ENCODE data around the gene GALNT2.

DNA sequence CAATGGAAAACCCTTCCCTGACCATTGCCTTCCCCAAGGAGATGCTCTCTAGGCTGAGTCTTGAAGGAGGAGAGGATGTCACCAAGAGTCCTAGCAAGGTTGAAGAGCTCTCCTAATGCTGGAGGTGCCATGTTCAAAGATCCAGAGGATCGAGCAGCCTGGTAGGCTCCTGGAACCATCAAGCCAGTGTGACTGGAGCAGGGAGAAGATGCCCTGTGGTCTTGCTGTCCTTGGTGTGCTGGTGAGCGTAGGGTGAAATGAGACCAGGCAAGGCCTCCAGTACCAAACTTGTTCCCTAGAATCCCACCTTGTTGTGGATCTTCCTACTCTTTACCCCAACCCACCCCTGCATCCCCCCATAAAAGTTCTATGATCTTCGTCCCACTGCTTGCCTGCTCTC, 46.6 kb upstream of the GALNT2 start:
- TF ChIP-seq POLR2AphosphoS5 (IDR thresholded peaks at IDR 0.05; ENCODE audit: low read depth, low read length) (no peak), PBX3 (IDR thresholded peaks at IDR 0.05) (no peak), RFX5 (IDR thresholded peaks at IDR 0.05; ENCODE audit: low read length) (no peak), TAF1 (IDR thresholded peaks at IDR 0.05; ENCODE audit: borderline replicate concordance, low read depth, low read length) (no peak), EP300 (IDR thresholded peaks at IDR 0.05; ENCODE audit: borderline replicate concordance in 1 of 2, low read depth in 1 of 2, low read length in 1 of 2) (no peak), GATA2 (CRISPR knock-in tag; IDR thresholded peaks at IDR 0.05) (no peak), CHD2 (IDR thresholded peaks at IDR 0.05; ENCODE audit: low read length, partially characterized antibody) (no peak), MEF2A (IDR thresholded peaks at IDR 0.05; ENCODE audit: borderline replicate concordance, low read depth) (no peak), RAD21 (IDR thresholded peaks at IDR 0.05; ENCODE audit: low read length) (no peak)
- TF ChIP-seq, protein P1, sequence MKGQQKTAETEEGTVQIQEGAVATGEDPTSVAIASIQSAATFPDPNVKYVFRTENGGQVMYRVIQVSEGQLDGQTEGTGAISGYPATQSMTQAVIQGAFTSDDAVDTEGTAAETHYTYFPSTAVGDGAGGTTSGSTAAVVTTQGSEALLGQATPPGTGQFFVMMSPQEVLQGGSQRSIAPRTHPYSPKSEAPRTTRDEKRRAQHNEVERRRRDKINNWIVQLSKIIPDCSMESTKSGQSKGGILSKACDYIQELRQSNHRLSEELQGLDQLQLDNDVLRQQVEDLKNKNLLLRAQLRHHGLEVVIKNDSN (IDR thresholded peaks at IDR 0.05; ENCODE audit: borderline replicate concordance, low read depth) = no peak
- TF ChIP-seq, protein P2, sequence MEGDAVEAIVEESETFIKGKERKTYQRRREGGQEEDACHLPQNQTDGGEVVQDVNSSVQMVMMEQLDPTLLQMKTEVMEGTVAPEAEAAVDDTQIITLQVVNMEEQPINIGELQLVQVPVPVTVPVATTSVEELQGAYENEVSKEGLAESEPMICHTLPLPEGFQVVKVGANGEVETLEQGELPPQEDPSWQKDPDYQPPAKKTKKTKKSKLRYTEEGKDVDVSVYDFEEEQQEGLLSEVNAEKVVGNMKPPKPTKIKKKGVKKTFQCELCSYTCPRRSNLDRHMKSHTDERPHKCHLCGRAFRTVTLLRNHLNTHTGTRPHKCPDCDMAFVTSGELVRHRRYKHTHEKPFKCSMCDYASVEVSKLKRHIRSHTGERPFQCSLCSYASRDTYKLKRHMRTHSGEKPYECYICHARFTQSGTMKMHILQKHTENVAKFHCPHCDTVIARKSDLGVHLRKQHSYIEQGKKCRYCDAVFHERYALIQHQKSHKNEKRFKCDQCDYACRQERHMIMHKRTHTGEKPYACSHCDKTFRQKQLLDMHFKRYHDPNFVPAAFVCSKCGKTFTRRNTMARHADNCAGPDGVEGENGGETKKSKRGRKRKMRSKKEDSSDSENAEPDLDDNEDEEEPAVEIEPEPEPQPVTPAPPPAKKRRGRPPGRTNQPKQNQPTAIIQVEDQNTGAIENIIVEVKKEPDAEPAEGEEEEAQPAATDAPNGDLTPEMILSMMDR (IDR thresholded peaks at IDR 0.05) = no peak
